HG02623 (cell line): ENCODE results near the gene GTPBP2.

Source experiments
- ATAC-seq: cut with Tn5 transposase; IDR thresholded peaks from one replicate; pipeline ENCODE4 v1.9.1; 2021; ENCODE audit warnings: moderate library complexity; ENCODE audit not compliant: unreplicated experiment

GTPBP2 gene, protein sequence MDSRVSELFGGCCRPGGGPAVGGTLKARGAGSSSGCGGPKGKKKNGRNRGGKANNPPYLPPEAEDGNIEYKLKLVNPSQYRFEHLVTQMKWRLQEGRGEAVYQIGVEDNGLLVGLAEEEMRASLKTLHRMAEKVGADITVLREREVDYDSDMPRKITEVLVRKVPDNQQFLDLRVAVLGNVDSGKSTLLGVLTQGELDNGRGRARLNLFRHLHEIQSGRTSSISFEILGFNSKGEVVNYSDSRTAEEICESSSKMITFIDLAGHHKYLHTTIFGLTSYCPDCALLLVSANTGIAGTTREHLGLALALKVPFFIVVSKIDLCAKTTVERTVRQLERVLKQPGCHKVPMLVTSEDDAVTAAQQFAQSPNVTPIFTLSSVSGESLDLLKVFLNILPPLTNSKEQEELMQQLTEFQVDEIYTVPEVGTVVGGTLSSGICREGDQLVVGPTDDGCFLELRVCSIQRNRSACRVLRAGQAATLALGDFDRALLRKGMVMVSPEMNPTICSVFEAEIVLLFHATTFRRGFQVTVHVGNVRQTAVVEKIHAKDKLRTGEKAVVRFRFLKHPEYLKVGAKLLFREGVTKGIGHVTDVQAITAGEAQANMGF

GRCh38 chr6:43629104-43629504 lies at the start of gene GTPBP2:
TSS of gene GTPBP2 (minus strand) at chr6:43629264. CDS start at chr6:43629162, 102 bp downstream.
- ATAC-seq = peak; percentile 79

- no peak for ATAC-seq
These were observed 49.3 kb upstream of the GTPBP2 start for GRCh38 chr6:43678341-43678740.

GRCh38 chr6:43677759-43678158 lies 48.7 kb upstream of the GTPBP2 start:
- ATAC-seq = no peak

GRCh38 chr6:43676962-43677606 lies 48.0 kb upstream of the GTPBP2 start:
- no peak for ATAC-seq

GRCh38 chr6:43674921-43675320 lies 45.9 kb upstream of the GTPBP2 start:
- no peak for ATAC-seq

DNA sequence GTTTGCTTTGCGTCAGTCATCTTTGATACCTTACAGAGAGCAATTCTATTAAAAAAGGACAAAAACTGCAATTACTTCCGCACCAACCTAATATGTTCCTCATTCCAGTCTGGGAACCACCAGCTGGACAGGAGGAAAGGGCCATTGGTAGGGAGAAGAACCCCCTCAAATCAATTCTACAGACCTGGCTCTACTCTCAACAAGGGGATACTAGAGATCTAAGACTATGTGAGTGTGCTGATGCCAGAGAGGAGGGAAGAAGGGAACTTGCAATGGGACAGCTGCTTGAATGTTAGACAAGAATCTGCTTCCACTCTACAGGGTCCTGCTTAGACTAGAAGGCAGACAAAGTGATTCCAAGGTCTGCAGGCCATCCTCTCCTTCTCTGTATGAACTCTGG lies 45.2 kb upstream of the GTPBP2 start:
- ATAC-seq = no peak

GRCh38 chr6:43673444-43674084 lies 44.5 kb upstream of the GTPBP2 start:
- ATAC-seq = no peak

GRCh38 chr6:43671801-43672690 lies 43.0 kb upstream of the GTPBP2 start:
- no peak for ATAC-seq

DNA sequence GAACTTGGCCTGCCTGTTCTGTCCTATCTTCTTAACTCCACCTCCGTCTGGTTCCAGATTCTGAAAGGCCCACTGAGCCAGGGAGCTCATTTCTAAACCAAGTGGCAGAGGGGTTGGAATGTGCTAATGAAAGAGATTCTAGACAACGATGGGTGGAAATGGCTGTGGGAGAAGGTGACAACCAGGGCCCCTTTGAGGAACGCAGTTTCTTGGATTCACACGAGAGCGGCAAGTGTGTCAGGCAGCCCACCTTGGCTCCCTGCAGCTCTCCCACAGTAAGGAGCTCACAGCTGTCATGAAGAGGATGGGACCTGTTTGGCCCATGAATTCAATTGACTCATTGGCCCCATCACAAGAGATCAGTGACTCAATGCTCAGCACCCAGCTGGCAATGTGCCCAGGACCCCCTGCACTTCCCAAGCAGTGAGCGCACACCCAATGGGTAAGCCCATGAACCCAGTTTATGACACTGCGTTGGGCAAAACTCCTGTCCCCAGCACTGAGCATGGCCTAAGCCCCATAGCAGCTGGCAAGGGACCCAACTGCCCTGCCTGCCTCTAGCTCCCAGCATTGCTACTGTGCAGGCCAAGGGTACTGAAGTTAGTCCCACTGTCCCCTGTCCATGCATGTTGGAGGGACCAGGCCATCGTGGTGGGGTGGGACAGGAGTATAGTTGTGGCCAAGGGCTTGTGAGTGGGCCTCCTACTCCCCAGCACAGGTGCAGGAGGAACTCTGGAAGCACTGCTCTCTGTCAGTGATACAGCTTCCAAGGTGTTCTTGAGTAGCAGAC lies 42.1 kb upstream of the GTPBP2 start:
- no peak for ATAC-seq

GRCh38 chr6:43670623-43670986 lies 41.5 kb upstream of the GTPBP2 start:
- ATAC-seq = no peak

GRCh38 chr6:43669922-43670622 lies 41.0 kb upstream of the GTPBP2 start:
- no peak for ATAC-seq

GRCh38 chr6:43669050-43669921 lies 40.2 kb upstream of the GTPBP2 start:
- ATAC-seq = no peak

GRCh38 chr6:43668151-43669028 lies 39.3 kb upstream of the GTPBP2 start:
- peak; percentile 54 for ATAC-seq

GRCh38 chr6:43667245-43668150 lies 38.4 kb upstream of the GTPBP2 start:
- no peak for ATAC-seq

DNA sequence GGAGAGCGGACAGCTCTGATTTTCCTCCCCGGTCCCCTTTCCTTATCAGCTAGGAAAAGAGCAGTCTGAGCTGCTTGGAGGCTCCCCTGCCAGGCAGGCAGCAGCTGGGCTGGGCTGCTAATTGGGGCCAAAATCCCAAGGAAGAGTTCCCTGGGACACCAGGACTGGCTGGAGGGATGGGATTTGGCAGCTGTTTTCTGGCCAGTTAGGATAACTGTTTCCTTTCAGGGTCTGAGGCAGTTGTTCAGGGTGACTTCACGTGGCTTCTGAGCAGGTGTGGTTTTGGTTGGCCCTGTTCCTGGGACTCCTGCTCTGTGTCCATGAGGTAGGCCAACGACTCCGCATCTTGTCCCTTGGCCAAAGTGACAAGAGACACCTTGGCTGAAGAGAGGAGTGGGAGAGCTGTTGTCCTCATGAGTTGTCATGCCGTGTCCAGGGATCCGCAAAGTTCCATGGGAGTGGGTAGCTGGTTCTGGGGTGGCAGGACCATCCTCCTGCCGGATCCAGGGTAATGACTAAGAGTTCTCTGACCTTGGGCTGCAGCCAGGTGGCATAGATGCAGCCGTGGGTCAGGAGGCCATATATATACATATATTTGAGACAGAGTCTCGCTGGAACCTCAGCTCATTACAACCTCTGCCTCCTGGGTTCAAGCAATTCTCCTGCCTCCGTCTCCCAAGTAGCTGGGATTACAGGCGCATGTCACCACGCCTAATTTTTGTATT lies 37.3 kb upstream of the GTPBP2 start:
- no peak for ATAC-seq

DNA sequence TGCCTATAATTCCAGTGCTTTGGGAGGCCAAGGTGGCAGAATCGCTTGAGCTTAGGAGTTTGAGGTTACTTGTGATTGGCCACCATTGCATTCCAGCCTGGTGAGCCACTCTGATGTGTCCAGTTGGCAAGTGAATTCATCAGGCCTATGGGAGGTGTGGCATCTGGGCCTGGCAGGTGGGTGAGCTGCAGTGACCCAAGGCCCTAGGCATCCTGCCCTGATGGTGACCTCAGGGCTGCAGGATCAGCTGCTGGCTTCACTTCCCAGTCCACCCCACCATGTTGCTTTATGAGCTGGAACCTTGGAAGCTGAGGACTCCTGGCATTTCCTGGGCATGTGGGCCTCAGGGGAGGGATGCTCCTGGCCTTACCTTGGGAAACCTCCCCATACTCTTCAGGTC lies 36.3 kb upstream of the GTPBP2 start:
- no peak for ATAC-seq
